Nephron (organoid): ENCODE measurements around the gene KANSL1.
A peak's percentile ranks its signal among the peaks of the same experiment; 100 is the strongest.

ENCODE experiments used
- H3K27ac Mint-ChIP-seq, 3 experiments: 2 replicates each; pipeline ENCODE4 v1.8.0; 2020; ENCODE audit warnings: mixed read lengths in 3 of 3, mild to moderate bottlenecking in 2 of 3, moderate library complexity in 1 of 3
- H3K27me3 Mint-ChIP-seq: 2 replicates; pipeline ENCODE4 v1.8.0; 2021; ENCODE audit warnings: low read depth, mild to moderate bottlenecking, moderate library complexity, mixed read lengths
- H3K36me3 Mint-ChIP-seq: 2 replicates; pipeline ENCODE4 v1.8.0; 2020; ENCODE audit warnings: low read depth, mixed read lengths
- H3K4me1 Mint-ChIP-seq: 2 replicates; pipeline ENCODE4 v1.8.0; 2020; ENCODE audit warnings: mixed read lengths
- H3K4me3 Mint-ChIP-seq, 3 experiments: 2 replicates each; pipeline ENCODE4 v1.8.0; 2020; ENCODE audit warnings: mild to moderate bottlenecking in 3 of 3, mixed read lengths in 3 of 3, moderate library complexity in 2 of 3
- H3K9me3 Mint-ChIP-seq: 2 replicates; pipeline ENCODE4 v1.8.0; 2020; ENCODE audit warnings: mixed read lengths
- CTCF ChIP-seq, 3 experiments: fragments of 200-600 bp; sonication (generic); IDR thresholded peaks; one replicate each; pipeline ENCODE4 v1.5.0; 2021; ENCODE audit warnings: antibody characterized with exemption in 3 of 3; ENCODE audit not compliant: unreplicated experiment in 3 of 3

The KANSL1 gene

GRCh38 chr17:46141645-46142044 is 51.6 kb downstream of the KANSL1 start:
- no peak for TF ChIP-seq CTCF (IDR thresholded peaks at IDR 0.05; ENCODE audit: unreplicated experiment in 3 of 3)
- H3K27ac Mint-ChIP-seq, result no peak overlapping the region
- H3K36me3 Mint-ChIP-seq, result peaks cover 23% of the 10 kb centered on the region
- H3K27me3 Mint-ChIP-seq, result no peaks in the 10 kb centered on the region
- H3K4me1 Mint-ChIP-seq, result peaks cover 34% of the 10 kb centered on the region
- no peaks in the 10 kb centered on the region for H3K9me3 Mint-ChIP-seq
- no peak overlapping the region for H3K4me3 Mint-ChIP-seq

GRCh38 chr17:46140645-46141197 is 52.5 kb downstream of the KANSL1 start:
- TF ChIP-seq CTCF (IDR thresholded peaks at IDR 0.05; ENCODE audit: unreplicated experiment in 3 of 3), result no peak
- Mint-ChIP-seq H3K27me3 (no peaks in the 10 kb centered on the region), H3K36me3 (peaks cover 23% of the 10 kb centered on the region), H3K4me1 (peaks cover 43% of the 10 kb centered on the region), H3K27ac (no peak overlapping the region), H3K9me3 (no peaks in the 10 kb centered on the region), H3K4me3 (no peak overlapping the region)

GRCh38 chr17:46139432-46140210 is 53.6 kb downstream of the KANSL1 start:
- H3K4me3 Mint-ChIP-seq, result no peak overlapping the region

DNA sequence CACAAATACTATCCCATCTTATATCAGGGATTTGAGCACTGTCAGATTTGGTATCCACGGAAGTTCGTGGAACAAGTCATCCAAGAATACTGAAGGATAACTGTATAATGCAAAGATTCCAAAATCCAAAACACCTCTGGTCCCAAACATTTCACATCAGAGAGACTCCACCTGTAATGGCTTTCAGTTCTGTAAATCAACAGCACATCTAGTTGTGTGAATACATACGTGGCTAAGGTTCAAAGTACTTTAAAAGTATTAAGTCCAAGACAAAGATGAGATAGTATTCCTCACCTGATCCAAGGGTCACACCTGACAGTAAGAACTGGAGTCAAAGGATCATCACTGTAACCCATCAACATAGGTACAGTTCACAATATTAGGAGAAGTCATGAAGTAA is 54.8 kb downstream of the KANSL1 start:
- Mint-ChIP-seq H3K9me3 (no peaks in the 10 kb centered on the region), H3K36me3 (peaks cover 35% of the 10 kb centered on the region), H3K4me3 (no peak overlapping the region), H3K27ac (no peak overlapping the region), H3K4me1 (peaks cover 47% of the 10 kb centered on the region), H3K27me3 (no peaks in the 10 kb centered on the region)
- no peak for TF ChIP-seq CTCF (IDR thresholded peaks at IDR 0.05; ENCODE audit: unreplicated experiment in 3 of 3)

More at GRCh38 chr17:46139432-46140210, 53.6 kb downstream of the KANSL1 start:
- Mint-ChIP-seq H3K27me3 (no peaks in the 10 kb centered on the region), H3K27ac (peak overlapping the region in 1 of 3 experiments; percentile 64), H3K36me3 (peaks cover 30% of the 10 kb centered on the region), H3K4me1 (peaks cover 44% of the 10 kb centered on the region), H3K9me3 (no peaks in the 10 kb centered on the region)
- no peak for TF ChIP-seq CTCF (IDR thresholded peaks at IDR 0.05; ENCODE audit: unreplicated experiment in 3 of 3)

GRCh38 chr17:46136820-46137219 is 56.4 kb downstream of the KANSL1 start:
- peak overlapping the region in 2 of 3 experiments; percentile 1 to 10 for H3K27ac Mint-ChIP-seq
- no peak overlapping the region for H3K4me3 Mint-ChIP-seq
- H3K36me3 Mint-ChIP-seq, result peaks cover 43% of the 10 kb centered on the region
- H3K9me3 Mint-ChIP-seq, result no peaks in the 10 kb centered on the region
- peaks cover 48% of the 10 kb centered on the region for H3K4me1 Mint-ChIP-seq
- no peak for TF ChIP-seq CTCF (IDR thresholded peaks at IDR 0.05; ENCODE audit: unreplicated experiment in 3 of 3)
- no peaks in the 10 kb centered on the region for H3K27me3 Mint-ChIP-seq
